HG02981 (cell line): Measurements from ENCODE around the gene CRYBG2.
"Not testable (repeated sequence)": the region's sequence is repeated elsewhere in the genome, so short reads cannot be mapped to it uniquely, and the experiment has no call there.

Experiments used
- ATAC-seq: cut with Tn5 transposase; IDR thresholded peaks from one replicate; pipeline ENCODE4 v1.9.1; 2021; ENCODE audit warnings: mild to moderate bottlenecking, moderate library complexity; ENCODE audit not compliant: unreplicated experiment

CRYBG2 gene, protein sequence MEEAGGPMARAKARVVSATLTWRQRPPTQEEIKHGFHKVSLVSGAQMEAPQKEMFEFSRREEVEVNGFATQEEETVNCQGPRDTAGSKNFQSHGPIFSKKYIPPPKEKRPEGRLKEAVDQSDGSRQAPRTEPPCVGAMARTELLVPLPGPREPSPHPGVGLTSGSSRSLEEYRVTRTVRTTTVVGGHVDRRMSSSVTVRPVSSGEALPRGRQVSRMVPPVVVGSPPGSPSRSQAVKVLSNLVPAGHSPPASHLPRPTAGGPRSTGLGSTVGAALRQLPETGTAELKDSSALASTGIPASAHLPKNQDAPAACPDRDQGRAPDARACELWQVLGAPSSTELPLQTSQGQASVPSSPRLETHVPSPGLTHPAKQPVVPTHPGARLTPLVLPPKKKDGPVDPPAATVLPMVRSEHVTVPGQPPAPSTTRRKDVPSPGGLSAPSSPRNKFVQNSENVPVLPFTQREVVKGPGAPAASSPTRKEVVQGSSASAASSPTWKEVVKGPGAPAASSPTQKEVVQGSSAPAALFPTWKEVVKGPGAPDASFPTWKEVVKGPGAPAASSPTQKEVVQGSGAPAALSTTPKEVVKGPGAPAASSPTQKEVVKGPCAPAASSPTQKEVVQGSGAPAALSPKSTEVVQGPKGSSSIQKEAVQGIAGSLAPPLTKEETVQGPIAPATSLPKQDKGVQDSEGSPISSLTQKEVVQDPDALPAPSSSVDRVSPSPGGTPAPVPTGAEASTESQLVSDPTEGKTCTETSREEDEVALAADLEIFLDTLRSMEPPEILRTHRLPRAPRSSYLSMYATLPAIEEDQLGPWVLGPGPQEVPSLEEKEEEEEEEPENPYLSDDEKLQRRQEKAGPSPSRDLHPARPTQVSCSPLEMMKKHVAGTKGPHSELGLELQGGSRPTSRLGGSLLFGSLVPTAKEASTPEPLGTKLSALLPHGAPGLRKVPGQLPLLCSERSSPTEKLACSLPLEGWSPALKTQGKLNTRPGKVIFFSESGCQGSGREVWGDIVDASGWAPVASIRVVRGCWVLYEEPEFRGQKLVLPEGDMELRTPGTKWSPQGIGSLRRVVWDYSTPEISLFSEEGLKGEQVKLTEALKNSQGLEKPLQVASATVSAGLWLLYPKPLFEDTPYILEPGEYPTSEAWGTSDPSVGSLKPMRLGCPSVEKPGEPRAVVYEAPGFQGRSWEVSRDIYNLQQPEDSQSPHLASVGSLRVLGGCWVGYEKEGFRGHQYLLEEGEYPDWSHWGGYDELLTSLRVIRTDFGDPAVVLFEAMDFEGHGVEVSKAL (N-terminal part only)

DNA sequence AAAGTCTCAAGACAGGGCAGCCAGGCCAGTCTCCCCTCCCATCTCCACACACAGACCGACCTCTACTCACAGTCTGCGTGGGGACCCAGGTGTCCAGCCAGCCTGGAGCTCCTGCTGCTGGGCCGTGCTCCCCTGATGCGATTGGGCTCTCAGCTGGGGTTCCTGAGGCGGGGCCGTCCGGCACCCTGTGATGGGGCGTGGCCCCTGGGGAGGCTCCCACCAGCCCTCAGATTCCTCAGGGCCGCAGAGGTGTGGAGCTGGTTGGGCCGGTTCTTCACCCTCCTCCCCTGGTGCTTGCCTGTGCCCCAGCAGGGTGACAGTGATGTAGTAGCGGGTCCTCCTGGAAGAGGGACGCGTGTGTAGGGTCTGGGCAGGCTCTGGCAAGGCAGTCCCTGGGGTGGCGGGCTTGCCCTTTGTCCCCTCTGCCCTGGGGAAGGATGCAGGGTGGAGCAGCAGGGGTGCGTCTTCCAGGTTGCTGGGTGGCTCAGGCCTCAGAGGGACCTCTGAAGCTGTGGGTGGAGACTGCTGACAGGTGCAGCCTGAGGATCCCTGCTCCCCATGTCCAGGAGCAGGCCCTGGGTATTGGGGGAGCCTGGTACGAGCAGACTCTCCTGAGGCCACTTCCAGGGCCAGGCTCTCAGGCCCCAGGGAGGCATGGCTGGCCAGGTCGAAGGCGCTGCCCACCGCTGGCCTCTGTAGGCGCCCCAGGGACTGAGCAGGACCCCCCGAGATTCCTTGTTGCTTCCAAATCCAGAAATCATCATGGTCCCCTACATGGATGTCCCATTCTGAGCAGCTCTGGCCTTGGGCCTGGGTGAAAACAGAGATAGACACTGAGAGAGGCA, at the start of gene CRYBG2:
CRYBG2 (minus strand) TSS at position 155 of the 845 bp plus-strand sequence. CDS start 7,473 bp downstream, outside the sequence.
- no peak for ATAC-seq

DNA sequence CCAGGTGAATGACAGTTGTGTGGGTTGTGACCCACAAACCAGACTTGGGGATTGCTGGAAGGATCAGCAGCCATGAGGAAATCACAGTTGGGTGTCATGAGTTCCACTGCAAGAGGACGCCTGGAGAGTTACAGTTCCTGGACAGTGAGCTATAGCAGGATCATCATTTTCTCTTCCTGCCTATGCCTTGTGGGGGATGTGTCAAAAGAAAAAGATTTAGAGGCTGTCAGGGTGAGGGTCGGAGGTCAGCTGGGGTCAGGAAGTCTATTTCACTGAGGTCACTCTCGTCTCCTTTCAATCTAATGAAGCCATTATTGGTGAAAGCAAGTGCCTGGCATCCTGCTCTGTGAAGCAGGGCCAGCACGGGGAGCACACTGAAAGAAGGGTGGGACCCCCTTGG, 49.7 kb upstream of the CRYBG2 start:
- no peak for ATAC-seq

- ATAC-seq = no peak
Measured at GRCh38 chr1:26401891-26402290, 48.0 kb upstream of the CRYBG2 start.

DNA sequence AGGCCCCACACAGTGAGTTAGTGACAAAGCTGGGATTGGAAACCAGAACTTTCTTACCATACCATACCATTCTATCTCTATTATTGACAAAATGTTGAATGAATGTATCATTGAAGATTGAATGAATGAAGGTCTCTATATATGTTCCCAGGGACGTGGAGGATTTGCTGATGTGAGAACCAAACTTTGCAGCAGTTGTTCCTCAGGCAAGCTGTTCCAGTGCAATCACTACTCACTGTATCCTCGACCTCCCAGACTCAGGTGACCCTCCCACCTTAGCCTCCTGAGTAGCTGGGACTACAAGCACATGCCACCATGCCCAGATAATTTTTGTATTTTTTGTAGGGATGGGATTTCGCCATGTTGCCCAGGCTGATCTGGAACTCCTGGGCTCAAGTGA, 45.1 kb upstream of the CRYBG2 start:
- ATAC-seq = no peak

DNA sequence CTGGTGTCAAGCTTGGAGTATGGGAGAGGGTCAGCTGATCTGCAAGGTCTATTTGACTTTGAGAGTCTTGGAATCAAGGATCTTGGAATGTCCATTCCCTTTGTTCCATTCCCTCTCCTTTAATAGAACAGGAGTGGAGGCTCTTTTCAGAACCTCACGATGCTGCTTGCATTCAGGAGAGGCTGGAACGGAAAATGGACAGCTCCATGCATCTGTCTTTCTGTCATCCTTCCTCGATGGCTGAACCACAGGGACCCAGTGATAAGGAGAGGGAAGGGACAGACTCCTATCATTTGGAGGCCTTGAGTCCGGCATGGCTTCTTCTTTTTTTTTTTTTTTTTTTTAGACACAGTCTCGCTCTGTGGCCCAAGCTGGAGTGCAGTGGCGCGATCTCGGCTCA, 41.8 kb upstream of the CRYBG2 start:
- no peak for ATAC-seq

DNA sequence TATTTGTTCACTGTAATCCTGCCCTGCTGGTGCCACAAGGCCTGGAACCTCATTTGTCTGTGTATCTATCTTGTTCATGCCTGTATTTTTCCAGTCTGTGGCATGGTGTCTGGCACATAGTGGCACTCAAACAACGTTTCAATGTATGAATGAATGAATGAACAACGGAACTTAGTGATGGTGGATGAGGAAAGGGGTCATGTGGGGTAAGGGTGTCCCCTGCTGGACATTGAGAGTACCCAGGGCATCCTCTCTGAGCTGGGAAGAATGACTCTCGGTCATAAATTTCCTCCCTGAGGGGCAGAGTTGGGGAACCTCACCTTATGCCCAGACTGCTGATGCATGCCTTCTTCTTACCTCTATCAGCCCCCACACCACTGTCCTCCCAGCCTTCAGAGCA, 37.5 kb upstream of the CRYBG2 start:
- no peak for ATAC-seq

GRCh38 chr1:26389604-26390247, 35.8 kb upstream of the CRYBG2 start:
- ATAC-seq = no peak

- ATAC-seq = no peak
Measured at GRCh38 chr1:26388791-26389445, 35.0 kb upstream of the CRYBG2 start.

DNA sequence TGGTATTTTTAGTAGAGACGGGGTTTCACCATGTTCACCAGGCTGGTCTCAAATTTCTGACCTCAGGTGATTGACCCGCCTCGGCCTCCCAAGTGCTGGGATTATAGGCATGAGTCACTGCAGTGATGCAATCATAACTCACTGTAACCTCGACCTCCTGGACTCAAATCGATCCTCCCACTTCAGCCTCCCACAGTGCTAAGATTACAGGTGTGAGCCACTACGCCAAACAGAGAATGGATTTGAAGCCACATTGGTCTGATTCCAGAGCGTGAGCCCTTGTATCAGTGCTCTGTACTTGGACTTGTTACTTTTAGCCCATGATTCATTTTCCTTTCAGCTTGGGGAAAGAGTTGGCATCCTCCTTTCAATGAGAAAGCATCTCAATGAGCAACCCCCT, 33.5 kb upstream of the CRYBG2 start:
- no peak for ATAC-seq

DNA sequence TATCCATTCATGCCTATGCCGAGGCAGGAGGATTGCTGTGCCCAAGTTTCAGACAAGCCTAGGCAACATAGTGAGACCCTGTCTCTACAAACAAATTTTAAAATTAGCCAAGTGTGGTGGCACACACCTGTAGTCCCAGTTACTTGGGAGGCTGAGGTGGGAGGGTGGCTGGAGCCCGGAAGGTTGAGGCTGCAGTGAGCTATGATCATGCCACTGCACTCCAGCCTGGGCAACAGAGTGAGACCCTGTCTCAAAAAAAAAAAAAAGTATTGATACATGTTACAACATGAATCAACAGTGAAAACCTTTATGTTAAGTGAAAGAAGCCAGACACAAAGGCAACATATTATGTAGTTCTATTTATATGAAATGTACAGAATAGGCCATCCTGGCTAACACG, 31.1 kb upstream of the CRYBG2 start:
- not testable (repeated sequence) for ATAC-seq

DNA sequence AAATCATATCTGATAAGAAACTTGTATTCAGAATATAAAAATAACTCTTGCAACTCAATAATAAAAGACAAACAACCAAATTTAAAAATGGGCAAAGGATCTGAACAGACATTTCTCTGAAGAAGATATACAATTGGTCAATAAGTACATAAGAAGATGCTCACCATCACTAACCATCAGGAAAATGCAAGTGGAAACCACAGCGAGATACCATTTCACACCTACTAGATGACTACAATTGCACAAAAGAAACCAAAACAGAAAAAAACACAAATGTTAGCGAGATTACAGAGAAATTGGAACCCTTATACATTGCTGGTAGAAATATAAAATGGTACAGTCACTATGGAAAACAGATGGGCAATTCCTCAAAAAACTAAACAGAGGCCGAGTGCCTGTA, 30.1 kb upstream of the CRYBG2 start:
- ATAC-seq = no peak

- no peak for ATAC-seq
Measured at GRCh38 chr1:26378879-26379251, 24.9 kb upstream of the CRYBG2 start.

GRCh38 chr1:26378088-26378878, 24.4 kb upstream of the CRYBG2 start:
- no peak for ATAC-seq

DNA sequence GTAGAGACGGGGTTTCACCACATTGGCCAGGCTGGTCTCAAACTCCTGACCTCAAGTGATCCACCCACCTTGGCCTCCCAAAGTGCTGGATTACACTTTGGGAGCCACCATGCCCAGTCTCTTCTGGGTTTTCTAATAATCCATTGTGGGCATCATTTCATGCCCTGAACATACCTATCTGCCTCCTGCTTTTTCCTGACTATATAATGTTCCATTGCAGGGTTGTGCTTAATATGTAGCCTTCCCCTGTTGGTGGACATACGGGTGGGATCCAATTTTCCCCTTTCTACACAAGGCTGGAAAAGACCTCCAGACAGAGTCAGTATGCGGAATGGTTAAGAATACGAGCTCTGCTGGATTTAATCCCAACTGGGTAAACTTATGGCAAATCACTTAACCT, 22.1 kb upstream of the CRYBG2 start:
- no peak for ATAC-seq

- ATAC-seq = no peak
Measured at GRCh38 chr1:26375081-26375480, 21.2 kb upstream of the CRYBG2 start.

DNA sequence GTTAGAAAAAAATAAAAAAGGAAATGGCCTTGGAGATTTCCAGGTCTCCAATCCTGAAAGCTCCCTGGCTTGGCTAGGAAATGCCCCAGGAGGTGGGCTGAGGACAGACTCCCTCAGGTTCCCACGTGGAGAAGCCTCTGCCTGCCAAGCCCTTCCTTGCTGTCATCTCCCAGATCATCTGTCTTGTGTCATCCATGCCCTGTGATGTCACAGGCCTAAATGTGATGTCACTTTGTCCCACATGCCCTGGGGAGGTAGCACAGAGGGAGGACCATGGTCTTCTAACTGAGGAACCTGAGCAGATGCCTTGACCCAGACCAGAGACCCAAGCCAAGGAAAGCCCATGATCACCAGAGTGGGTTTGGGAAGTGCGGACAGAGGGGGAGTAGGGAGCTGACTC, 20.4 kb upstream of the CRYBG2 start:
- ATAC-seq = not testable (repeated sequence)

- no peak for ATAC-seq
Measured at GRCh38 chr1:26373789-26374188, 19.9 kb upstream of the CRYBG2 start.

DNA sequence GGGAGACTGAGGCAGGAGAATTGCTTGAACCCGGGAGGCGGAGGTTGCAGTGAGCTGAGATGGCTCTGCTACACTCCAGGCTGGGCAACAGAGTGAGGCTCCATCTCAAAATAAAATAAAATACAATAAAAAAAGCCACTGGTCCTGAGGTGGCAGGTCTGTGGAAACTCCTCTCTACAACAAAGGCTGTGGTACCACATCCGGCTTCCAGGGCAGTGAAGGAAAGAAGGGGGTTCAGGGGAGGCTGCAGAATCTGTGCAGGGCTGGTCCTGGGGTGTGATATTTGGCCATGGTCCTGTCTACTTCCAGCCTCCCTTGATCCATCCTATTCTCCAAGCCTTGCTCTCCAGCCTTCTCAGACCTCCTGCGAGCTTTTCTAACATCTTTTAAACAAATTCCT, 19.4 kb upstream of the CRYBG2 start:
- no peak for ATAC-seq
